ENCODE results near the gene UBLCP1.

UBLCP1 gene

GRCh38 chr5:159311063-159311462 is 48.0 kb downstream of the UBLCP1 start:
- DNase-seq (ENCODE audit: low spot score): no peak

GRCh38 chr5:159313197-159313596 is 50.1 kb downstream of the UBLCP1 start:
- DNase-seq (ENCODE audit: low spot score): no peak

GRCh38 chr5:159316519-159317383 is 53.7 kb downstream of the UBLCP1 start:
- peak; percentile 64 for DNase-seq (ENCODE audit: low spot score)

DNA sequence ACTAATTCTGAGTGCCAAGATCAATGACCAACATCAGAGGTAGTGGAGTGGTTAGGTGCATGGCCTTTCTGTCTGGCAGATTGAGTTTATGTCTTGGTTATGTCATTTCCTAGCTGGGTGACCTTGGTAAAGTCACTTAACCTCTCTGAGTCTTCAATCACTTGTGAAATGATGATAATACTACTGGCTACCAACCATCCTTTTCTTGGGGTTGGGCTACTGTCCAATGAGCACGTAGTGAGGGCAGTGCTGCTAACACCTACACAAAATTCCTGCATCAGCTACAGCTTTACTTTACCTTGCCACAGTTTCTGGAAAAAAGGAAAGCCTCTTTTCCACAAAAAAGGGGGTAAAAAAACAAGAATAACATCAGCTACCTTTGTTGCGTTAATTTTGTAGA is 54.8 kb downstream of the UBLCP1 start:
- no peak for DNase-seq (ENCODE audit: low spot score)

- no peak for DNase-seq (ENCODE audit: low spot score)
Measured at GRCh38 chr5:159318448-159318847, 55.4 kb downstream of the UBLCP1 start.

DNA sequence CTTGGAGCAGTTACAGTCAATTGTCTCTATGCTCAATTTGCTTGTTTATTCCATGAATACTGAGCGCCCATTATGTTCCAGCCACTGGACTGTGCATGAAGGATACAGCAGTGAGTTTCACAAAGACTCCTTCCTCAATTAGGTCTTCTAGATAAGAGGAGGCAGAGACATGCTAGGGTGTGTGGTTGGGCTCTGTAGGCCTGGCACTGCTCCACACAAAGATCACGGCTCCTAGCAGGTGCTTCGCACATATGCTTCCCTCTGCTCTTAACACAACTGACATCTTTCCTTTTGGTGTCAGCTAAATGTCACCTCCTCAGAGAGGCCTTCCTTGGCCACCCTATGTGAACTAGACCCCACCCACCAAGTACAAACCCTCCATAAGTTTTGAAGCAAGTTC is 56.3 kb downstream of the UBLCP1 start:
- DNase-seq (ENCODE audit: low spot score): peak; percentile 55

- peak; percentile 70 for DNase-seq (ENCODE audit: low spot score)
Measured at GRCh38 chr5:159319832-159320231, 56.7 kb downstream of the UBLCP1 start.

- no peak for DNase-seq (ENCODE audit: low spot score)
Measured at GRCh38 chr5:159322180-159322579, 59.1 kb downstream of the UBLCP1 start.

- DNase-seq (ENCODE audit: low spot score): no peak
Measured at GRCh38 chr5:159324102-159324755, 61.1 kb downstream of the UBLCP1 start.

DNA sequence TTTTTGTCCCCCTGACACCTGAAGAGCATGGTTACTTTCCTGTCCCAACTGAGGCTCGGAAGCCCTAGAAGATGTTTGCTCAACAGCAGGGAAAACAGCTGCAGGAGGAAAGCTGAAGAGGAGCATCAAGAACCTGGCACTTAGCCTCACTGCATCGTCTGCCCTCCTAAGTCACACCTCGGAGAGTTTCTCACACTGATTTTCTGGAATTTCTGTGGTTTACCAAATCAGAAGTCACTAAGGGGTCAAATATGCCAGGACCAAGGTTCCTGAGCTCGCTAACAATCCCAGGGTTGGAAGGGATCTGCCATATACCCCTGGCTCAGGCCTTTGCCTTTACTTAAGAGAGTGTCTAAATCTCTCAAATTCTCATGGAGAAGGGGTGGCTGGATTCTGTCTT is 61.9 kb downstream of the UBLCP1 start:
- DNase-seq (ENCODE audit: low spot score): no peak

GRCh38 chr5:159330131-159330800 is 67.2 kb downstream of the UBLCP1 start, which contains the start of gene IL12B:
Gene IL12B (minus strand): TSS chr5:159330487. CDS start chr5:159326782, 3,705 bp downstream.
- no peak for DNase-seq (ENCODE audit: low spot score)

GRCh38 chr5:159331093-159331973 is 68.2 kb downstream of the UBLCP1 start:
- peak; percentile 12 for DNase-seq (ENCODE audit: low spot score)

GRCh38 chr5:159332800-159333544 is 69.9 kb downstream of the UBLCP1 start:
- no peak for DNase-seq (ENCODE audit: low spot score)

- DNase-seq (ENCODE audit: low spot score): no peak
Measured at GRCh38 chr5:159333545-159333925, 70.4 kb downstream of the UBLCP1 start.

Small RNAs within 50 kb of the gene (small RNA-seq; reads per million reads assigned to genes)
- gene RF00263: 0 to 0.03 reads per million in 2 experiments
- gene RNU4ATAC2P: 0 to 0.44 reads per million in 2 experiments
